ENCODE results near the gene AGPS.
A peak's percentile ranks its signal among the peaks of the same experiment; 100 is the strongest.
"Not testable (repeated sequence)": the region's sequence is repeated elsewhere in the genome, so short reads cannot be mapped to it uniquely, and the experiment has no call there.

Gene AGPS

DNA sequence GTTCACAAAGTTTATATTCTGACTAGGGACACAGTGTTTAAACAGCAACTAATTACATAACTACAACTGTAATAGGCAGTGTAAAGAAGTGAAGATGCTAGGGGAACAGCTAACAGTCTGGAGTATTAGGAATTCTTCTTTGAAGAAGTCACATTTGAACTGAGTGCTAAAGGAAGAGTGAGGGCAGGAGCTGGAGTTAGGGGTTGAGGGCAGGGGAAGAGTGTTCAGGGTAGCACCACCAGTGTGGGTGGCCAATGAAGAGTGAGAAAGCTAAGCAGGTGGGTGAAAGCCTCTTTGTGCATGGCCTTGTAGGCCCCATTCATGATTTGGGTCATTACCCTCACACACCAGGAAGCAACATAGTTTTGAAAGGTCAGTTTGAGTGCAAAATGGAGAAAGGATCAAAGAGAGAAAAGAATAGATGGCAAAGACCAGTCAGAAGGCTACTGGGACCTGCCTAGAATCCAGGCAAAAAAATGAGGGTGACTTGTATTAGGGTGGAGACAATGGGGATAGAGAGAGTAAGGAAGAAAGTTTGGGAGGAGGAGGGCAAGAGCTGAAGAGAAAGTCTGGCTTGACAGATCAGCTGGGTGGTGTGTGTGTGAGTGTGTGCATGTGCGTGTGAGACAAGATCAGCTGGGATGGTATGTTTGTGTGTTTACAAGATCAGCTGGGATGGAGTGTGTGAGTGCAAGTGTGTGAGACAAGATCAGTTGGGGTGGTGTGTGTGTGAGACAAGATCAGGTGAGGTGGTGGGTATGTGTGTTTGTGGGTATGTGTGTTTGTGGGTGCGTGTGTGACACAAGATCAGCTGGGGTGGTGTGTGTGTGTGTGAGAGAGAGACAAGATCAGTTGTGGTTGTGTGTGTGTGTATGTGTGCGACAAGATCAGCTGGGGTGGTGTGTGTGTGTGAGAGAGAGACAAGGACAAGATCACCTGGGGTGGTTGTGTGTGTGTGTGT lies 43.6 kb upstream of the AGPS start:
- H3K4me3 ChIP-seq (replicated peaks; ENCODE audit: low read depth, low read length) = no peak overlapping the region
- no peak for DNase-seq (ENCODE audit: low read depth)
- TF ChIP-seq, protein P1, sequence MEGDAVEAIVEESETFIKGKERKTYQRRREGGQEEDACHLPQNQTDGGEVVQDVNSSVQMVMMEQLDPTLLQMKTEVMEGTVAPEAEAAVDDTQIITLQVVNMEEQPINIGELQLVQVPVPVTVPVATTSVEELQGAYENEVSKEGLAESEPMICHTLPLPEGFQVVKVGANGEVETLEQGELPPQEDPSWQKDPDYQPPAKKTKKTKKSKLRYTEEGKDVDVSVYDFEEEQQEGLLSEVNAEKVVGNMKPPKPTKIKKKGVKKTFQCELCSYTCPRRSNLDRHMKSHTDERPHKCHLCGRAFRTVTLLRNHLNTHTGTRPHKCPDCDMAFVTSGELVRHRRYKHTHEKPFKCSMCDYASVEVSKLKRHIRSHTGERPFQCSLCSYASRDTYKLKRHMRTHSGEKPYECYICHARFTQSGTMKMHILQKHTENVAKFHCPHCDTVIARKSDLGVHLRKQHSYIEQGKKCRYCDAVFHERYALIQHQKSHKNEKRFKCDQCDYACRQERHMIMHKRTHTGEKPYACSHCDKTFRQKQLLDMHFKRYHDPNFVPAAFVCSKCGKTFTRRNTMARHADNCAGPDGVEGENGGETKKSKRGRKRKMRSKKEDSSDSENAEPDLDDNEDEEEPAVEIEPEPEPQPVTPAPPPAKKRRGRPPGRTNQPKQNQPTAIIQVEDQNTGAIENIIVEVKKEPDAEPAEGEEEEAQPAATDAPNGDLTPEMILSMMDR (IDR thresholded peaks at IDR 0.05; ENCODE audit: low read length, missing control alignments) = no peak

DNA sequence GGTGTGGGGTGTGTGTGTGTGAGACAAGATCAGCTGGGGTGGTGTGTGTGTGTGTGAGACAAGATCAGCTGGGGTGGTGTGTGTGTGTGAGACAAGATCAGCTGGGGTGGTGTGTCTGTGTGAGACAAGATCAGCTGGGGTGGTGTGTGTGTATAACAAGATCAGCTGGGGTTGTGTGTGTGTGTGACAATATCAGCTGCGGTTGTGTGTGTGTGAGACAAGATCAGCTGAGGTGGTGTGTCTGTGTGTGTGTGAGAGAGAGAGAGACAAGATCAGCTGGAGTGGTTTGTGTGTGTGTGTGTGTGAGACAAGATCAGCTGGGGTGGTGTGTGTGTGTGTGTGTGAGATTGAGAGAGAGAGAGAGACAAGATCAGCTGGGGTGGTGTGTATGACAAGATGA lies 41.9 kb upstream of the AGPS start:
- H3K4me3 ChIP-seq (replicated peaks; ENCODE audit: low read depth, low read length); DNase-seq (ENCODE audit: low read depth): not testable (repeated sequence)

DNA sequence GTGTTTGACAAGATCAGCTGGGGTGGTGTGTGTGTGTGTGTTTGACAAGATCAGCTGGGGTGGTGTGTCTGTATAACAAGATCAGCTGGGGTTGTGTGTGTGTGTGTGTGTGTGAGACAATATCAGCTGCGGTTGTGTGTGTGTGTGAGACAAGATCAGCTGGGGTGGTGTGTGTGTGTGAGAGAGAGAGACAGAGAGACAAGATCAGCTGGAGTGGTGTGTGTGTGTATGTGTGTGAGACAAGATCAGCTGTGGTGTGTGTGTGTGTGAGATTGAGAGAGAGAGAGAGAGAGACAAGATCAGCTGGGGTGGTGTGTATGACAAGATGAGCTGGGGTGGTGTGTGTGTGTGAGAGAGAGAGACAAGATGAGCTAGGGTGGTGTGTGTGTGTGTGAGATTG lies 41.5 kb upstream of the AGPS start:
- DNase-seq (ENCODE audit: low read depth) = not testable (repeated sequence)

DNA sequence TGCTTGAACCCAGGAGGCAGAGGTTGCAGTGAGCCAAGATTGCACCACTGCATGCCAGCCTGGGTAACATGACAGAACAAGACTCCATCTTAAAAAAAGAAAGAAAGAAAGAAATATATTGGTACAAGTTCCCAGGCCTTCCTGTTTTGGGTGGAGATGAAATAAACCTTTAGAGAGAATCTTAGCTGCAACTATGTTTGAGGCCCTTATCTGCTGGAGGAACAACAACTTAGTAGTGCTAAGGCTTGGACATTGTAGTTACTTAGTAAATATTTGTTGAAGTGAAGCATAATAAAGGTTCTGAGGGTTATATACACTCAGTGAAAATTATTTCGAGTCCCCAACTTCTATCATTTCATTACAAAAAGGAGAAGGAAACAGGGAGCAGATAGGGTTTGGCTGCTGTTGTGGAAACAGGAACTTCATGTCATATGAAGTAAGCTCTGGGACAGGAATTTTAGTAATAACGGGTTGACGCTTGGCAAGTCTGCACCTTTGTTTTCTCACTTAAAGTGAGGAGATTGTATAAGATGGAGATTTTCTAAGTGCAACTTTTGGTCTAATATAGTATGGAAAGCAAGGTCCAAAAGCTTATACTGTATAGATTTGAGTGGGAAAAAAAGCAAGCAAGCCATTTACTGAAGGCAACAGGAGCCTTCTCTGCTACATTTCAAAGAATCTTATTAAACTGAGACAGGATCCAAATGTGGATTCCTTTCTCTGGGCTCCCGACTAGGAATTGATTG lies 40.0 kb upstream of the AGPS start:
- DNase-seq (ENCODE audit: low read depth) = peak; percentile 61
- TF ChIP-seq, protein P1 (IDR thresholded peaks at IDR 0.05; ENCODE audit: low read length, missing control alignments) = no peak
- no peak overlapping the region for H3K4me3 ChIP-seq (replicated peaks; ENCODE audit: low read depth, low read length)

More for the DNA sequence above, 41.5 kb upstream of the AGPS start:
- H3K4me3 ChIP-seq (replicated peaks; ENCODE audit: low read depth, low read length) = not testable (repeated sequence)

DNA sequence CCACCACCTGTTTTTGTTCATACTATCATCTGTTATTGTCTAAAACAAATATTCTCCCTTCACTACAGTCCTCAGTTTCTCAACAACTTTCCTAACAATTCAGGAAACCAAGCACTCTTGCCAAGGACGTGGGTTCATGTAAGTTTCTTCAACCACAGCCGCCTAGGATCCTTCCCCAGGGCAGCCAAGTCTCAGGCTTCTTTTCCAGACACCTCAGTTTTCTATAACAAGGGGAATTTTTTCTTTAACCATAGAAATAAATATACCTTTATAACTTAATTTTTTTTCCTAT lies 39.4 kb upstream of the AGPS start:
- TF ChIP-seq, protein P1 (IDR thresholded peaks at IDR 0.05; ENCODE audit: low read length, missing control alignments) = no peak
- DNase-seq (ENCODE audit: low read depth) = peak; percentile 92
- no peak overlapping the region for H3K4me3 ChIP-seq (replicated peaks; ENCODE audit: low read depth, low read length)

DNA sequence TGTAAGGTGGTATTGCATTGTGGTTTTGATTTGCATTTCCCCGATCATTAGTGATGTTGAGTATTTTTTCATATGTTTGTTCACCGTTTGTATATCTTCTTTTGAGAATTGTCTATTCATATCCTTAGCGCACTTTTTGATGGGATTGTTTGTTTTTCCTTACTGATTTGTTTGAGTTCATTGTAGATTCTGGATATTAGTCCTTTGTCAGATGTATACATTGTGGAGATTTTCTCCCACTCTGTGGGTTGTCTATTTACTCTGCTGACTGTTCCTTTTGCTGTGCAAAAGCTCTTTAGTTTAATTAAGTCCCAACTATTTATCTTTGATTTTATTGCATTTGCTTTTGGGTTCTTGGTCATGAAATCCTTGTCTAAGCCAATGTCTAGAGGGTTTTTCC lies 38.0 kb upstream of the AGPS start:
- DNase-seq (ENCODE audit: low read depth); H3K4me3 ChIP-seq (replicated peaks; ENCODE audit: low read depth, low read length): not testable (repeated sequence)

DNA sequence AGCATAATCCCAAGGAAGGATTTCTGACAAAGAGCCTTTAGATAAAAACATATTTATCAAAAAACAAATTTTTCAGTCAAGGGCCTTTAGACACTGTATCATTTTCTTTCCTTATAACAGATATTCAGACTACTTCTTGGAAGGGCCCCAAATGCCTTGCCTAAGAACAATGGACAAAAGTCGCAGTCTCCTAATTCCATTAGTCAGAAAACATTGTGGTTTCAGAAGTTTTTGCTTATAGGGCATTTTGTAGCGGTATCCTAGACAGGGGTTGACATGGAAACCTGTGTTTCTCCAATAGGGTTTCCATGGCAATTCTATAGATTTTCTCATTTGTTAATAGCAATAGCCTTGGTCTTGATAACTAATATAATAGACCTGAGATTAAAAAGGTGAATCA lies 36.7 kb upstream of the AGPS start:
- H3K4me3 ChIP-seq (replicated peaks; ENCODE audit: low read depth, low read length) = no peak overlapping the region
- DNase-seq (ENCODE audit: low read depth) = peak; percentile 92
- TF ChIP-seq, protein P1 (IDR thresholded peaks at IDR 0.05; ENCODE audit: low read length, missing control alignments) = no peak

DNA sequence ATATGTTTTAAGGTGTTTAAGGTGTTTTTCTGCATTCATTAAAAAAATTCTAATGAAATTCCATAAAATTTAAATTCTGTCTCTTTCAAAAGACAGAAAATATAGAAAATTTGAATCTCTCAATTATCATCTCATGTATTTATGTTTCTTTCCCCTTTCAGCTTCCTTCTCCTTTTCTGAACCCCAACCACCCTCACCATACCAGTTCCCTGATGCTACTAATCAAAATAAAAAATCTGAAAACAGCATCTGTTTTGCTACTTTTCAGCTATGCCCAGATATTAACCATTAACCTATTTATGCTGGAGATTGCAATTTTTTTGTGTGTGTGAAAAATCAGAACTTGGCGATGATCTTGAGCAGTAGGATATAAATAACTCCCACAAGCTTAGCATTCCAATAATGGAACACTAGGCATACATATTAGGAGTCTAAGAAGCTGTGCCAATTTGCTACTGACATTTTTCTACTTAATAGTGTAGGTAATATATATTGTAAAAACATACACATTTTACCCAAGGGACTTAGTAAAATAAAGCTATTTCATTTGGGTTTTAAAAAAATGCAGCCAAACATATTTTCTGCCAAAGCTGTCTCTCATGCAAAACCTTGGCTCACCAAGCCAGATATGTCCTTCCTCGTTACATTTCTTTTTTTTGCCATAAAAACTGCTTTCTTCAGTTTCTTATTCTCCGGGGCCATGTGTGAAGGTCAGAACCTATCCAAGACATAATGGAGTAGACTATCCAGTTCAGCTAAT lies 32.6 kb upstream of the AGPS start:
- DNase-seq (ENCODE audit: low read depth) = no peak

More for the DNA sequence above, 32.6 kb upstream of the AGPS start:
- H3K4me3 ChIP-seq (replicated peaks; ENCODE audit: low read depth, low read length) = no peak overlapping the region
- TF ChIP-seq, protein P1 (IDR thresholded peaks at IDR 0.05; ENCODE audit: low read length, missing control alignments) = no peak

All from fibroblast of pulmonary artery (primary cell).